HG02885 (cell line): ENCODE data around the gene WDR89.
"Not testable (repeated sequence)": the region's sequence is repeated elsewhere in the genome, so short reads cannot be mapped to it uniquely, and the experiment has no call there.

ENCODE experiments used
- ATAC-seq: cut with Tn5 transposase; IDR thresholded peaks from one replicate; pipeline ENCODE4 v1.9.1; 2021; ENCODE audit warnings: mild to moderate bottlenecking; ENCODE audit not compliant: unreplicated experiment, poor library complexity

Gene WDR89

GRCh38 chr14:63656194-63656593 lies 14.5 kb upstream of the WDR89 start:
- no peak for ATAC-seq

- no peak for ATAC-seq
Measured at GRCh38 chr14:63654936-63655335, 13.3 kb upstream of the WDR89 start.

DNA sequence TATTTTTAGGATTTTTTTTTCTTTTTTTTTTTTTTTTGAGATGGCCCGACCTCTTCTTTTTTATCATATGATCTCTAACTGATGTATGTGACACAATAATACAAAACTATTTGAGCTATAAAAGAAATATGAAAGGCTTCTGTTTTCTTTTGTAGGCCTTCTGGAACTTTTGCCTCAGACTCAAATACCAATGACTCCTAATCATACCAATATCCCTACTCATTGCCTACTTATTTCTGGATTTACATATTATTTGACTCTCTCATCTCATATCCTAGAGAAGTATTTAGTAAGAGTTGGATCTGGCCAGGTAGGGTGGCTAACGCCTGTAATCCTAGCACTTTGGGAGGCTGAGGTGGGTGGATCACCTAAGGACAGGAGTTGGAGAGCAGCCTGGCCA lies 12.7 kb upstream of the WDR89 start:
- ATAC-seq: no peak

- no peak for ATAC-seq
Measured at GRCh38 chr14:63652406-63652805, 10.7 kb upstream of the WDR89 start.

DNA sequence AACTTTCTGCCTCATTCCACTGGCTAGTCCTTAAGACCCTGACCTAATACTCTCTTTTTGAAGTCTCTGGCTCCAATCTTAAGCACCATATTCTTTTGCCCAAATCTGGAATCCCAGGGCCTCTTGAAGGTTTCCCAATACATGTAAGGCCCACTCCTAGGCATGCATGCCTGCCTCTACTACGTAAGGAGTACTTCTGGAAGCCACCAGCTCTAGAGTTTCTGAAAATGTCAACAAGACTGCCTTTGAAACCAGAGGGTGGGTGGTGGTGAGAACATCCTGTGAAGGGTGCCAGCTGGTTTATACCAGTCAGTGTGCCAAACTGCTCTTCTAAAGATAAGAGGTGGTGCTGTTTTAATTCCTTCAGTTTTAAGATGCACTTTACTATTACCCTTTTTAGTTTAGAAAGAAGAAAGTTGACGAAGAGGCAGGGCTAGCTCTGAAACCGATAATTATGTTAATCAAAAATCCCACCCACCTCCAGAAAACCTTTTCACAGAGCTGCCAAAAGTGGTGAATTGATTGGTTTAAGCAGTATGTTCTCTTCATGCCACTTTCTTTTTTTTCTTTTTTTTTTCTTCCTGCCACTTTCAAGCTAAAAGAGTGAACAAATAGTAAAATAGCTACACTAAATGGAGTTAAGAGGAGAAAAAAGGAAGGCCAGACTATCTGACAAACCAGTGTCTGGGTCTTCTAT lies 8.7 kb upstream of the WDR89 start:
- peak; percentile 41 for ATAC-seq

DNA sequence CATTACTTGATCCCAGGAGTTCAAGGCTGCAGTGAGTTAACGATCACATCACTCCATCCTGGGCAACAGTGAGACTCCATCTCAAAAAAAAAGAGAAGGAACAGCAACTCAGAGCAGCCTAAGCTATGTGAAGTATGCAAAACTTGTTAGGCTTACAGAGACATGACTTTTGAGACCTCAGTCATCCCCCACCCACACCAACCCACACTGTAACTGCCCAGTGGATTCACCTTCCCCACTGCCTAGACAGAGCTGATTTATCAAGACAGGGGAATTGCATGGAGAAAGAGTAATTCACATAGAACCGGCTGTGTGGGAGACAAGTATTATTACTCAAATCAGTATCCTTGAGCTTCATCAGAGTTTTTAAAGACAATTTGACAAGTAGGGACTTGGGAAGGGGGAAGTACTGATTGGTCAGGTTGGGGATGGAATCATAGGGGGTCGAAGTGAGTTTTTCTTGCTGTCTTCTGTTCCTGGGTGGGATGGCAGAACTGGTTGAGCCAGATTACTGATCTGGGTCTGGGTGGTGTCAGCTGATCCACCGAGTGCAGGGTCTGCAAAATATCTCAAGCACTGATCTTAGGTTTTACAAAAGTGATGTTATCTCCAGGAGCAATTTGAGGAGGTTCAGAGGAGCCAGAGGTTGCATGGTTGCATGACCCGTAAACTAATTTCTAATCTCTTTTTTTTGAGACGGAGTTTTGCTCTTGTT lies 6.2 kb upstream of the WDR89 start:
- ATAC-seq: peak; percentile 79

- no peak for ATAC-seq
Measured at GRCh38 chr14:63644741-63645140, 3.1 kb upstream of the WDR89 start.

DNA sequence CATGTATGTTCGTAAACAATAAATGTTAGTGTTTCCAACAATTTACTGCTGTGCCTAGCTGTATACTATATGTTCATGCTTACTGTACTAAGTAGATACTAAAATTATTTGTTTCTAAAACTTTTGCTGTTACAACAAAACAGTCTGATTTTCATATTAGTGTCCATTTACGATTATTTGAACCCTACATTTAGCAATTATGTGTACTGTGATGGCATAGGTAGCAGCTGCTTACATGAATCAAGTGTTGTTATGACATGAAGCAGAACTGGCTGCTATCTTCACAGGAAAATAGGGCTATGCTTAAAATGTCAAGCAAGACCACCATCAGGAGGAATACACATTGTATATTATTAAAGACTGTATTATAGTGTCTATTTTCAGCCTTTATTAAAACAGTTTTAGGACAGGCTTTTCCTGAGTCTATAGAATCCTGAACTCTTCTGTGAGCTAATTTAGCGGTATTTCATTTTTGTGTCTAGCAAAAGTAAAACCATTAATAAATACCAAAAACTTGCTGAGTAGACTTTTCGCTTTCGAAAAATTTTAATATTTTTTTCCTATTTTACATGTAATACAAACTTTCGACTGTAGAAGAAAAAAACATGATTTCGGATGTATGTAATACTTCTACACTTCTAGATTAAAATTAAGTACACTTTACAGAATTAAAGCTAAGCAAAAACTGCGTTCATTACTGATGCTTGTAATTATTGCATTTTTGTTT lies 1.1 kb upstream of the WDR89 start:
- ATAC-seq: no peak

- ATAC-seq: peak; percentile 62
Measured at GRCh38 chr14:63642229-63642611, 549 bp upstream of the WDR89 start.

- no peak for ATAC-seq
Measured at GRCh38 chr14:63638493-63638892, 3.2 kb downstream of the WDR89 start.

DNA sequence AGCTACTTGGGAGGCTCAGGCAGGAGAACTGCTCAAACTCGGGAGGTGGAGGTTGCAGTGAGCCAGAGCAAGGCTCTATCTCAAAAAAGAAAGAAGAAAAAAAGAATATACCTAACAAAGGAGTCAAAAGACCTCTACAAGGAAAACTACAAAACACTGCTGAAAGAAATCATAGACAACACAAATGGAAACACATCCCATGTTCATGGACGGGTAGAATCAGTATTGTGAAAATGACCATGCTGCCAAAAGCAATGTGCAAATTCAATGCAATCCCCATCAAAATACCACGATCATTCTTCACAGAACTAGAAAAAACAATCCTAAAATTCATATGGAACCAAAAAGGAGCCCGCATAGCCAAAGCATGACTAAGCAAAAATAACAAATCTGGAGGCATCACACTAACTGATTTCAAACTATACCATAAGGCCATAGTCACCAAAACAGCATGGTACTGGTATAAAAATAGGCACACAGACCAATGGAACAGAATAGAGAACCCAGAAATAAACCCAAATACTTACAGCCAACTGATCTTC lies 5.5 kb downstream of the WDR89 start:
- ATAC-seq: not testable (repeated sequence)

- ATAC-seq: no peak
Measured at GRCh38 chr14:63633801-63634200, 7.9 kb downstream of the WDR89 start.

GRCh38 chr14:63632932-63633514 lies 8.6 kb downstream of the WDR89 start:
- peak; percentile 47 for ATAC-seq

DNA sequence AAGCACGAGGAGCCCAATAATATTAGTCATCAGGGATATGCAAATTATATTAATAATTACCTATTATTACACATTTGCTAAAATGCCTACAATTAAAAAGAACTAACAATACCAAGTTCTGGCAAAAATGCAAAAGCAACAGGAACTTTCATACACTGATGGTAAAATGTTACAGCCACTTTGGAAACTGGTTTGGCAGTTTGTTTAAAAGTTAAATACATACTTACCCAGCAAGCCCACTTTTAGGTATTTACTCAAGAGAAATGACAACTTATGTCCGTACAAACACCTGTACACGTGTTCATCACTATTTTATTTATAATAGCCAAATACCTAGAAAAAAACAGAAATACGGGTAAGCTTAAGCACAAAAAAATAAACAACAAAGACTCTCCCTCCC lies 17.0 kb downstream of the WDR89 start:
- no peak for ATAC-seq

- ATAC-seq: no peak
Measured at GRCh38 chr14:63624203-63624602, 17.5 kb downstream of the WDR89 start.

- ATAC-seq: not testable (repeated sequence)
Measured at GRCh38 chr14:63621975-63622374, 19.7 kb downstream of the WDR89 start.

- ATAC-seq: no peak
Measured at GRCh38 chr14:63616015-63616414, 25.7 kb downstream of the WDR89 start.

- no peak for ATAC-seq
Measured at GRCh38 chr14:63614679-63615363, 26.9 kb downstream of the WDR89 start.

DNA sequence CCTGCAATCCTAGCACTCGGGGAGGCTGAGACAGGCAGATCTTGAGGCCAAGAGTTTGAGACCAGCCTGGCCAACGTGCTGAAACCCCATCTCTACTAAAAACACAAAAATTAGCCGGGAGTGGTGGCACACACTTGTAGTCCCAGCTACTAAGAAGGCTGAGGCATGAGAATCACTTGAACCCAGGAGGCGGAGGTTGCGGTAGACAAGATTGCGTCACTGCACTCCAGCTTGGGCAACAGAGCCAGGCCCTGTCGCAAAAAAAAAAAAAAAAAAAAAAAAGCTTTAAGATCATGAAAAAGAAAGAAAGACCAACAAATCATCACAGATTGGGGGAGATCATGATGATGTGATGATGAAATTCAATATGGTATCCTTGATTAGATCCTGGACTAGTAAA lies 30.6 kb downstream of the WDR89 start:
- no peak for ATAC-seq

DNA sequence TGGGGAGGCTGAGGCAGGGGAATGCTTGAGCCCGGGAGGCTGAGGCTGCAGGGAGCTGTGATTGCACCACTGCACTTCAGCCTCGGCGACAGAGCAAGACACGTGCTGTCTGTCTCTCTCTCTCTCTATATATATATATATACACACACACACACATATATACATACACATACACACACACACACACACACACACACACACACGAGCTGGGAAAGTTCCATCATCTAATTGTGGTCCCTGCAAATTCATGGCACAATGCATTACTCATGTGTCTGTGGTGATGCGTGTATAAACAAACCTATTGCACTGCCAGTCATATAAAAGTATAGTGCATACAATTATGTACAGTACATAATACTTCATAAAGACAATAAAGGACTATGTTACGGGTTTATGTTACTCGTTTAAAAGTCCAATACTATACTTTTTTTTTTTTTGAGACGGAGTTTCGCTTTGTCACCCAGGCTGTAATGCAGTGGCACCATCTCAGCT lies 36.6 kb downstream of the WDR89 start:
- ATAC-seq: no peak
